H1 (cell line): ENCODE data around the gene ADRB1. TPM values are rescaled to one million over a fixed set of nuclear protein-coding genes. Genes with fewer than 3 reads are reported as not detected.

ENCODE experiments used
- CTCF ChIA-PET: fragments of 300-600 bp; sonication (Branson Sonifier 250); formaldehyde crosslinking; loops from one replicate; lab custom pipeline; 2021; ENCODE audit not compliant: partially characterized antibody; lab: Charles Lee
- POLR2A ChIA-PET: fragments of 300-600 bp; sonication (Branson Sonifier 250); formaldehyde crosslinking; loops from one replicate; lab custom pipeline; 2021; ENCODE audit warnings: inconsistent platforms; ENCODE audit not compliant: partially characterized antibody; lab: Charles Lee
- DNase-seq, 2 experiments: peaks; one replicate each; pipeline versions ENCODE4 v3.0.0 to v3.0.0-alpha.2; 2010 to 2022; ENCODE audit warnings: low spot score in 2 of 2, low read depth in 1 of 2, mixed read lengths in 1 of 2
- FAIRE-seq: peaks from 2 replicates; lab custom pipeline; 2011; peaks lifted over from hg19 to GRCh38; lab: Jason Lieb, UNC
- H2AFZ ChIP-seq: 2 replicates; pipeline ENCODE4 v1.8.1; 2012; ENCODE audit warnings: low read length, inconsistent platforms
- H2AK5ac ChIP-seq: 2 replicates; pipeline ENCODE4 v1.6.1; 2013; ENCODE audit warnings: low read depth, low read length
- H2BK120ac ChIP-seq: replicated peaks from 2 replicates; pipeline ENCODE3; 2013; ENCODE audit warnings: low read depth, low read length, inconsistent platforms
- H2BK12ac ChIP-seq: 2 replicates; pipeline ENCODE4 v1.6.1; 2013; ENCODE audit warnings: low read depth, low read length
- H2BK15ac ChIP-seq: 2 replicates; pipeline ENCODE4 v1.6.1; 2013; ENCODE audit warnings: low read length
- H2BK20ac ChIP-seq: 2 replicates; pipeline ENCODE4 v1.6.1; 2013; ENCODE audit warnings: low read length
- H2BK5ac ChIP-seq: 2 replicates; pipeline ENCODE4 v1.6.1; 2013; ENCODE audit warnings: low read depth, low read length
- H3K14ac ChIP-seq: 2 replicates; pipeline ENCODE4 v1.6.1; 2013; ENCODE audit warnings: inconsistent platforms; ENCODE audit not compliant: insufficient read length
- H3K18ac ChIP-seq: 2 replicates; pipeline ENCODE4 v1.6.1; 2013; ENCODE audit warnings: low read length; ENCODE audit errors: extremely low read depth
- H3K23ac ChIP-seq: 2 replicates; pipeline ENCODE4 v1.6.1; 2013; ENCODE audit warnings: inconsistent platforms; ENCODE audit not compliant: insufficient read length
- H3K23me2 ChIP-seq: 2 replicates; pipeline ENCODE4 v1.6.1; 2013; ENCODE audit warnings: low read depth, low read length
- H3K27ac ChIP-seq: 2 replicates; pipeline ENCODE4 v1.6.1; 2011; ENCODE audit warnings: low read depth, low read length, inconsistent platforms
- H3K27me3 ChIP-seq, 4 experiments: replicated peaks in 1 of 4; 1 replicate in 1 of 4; 2 replicates in 3 of 4; pipeline versions ENCODE4 v1.6.1 to v1.8.1; 2011 to 2013; ENCODE audit warnings: low read length in 3 of 4, mild to moderate bottlenecking in 3 of 4, inconsistent platforms in 2 of 4, mixed read lengths in 2 of 4, moderate library complexity in 1 of 4; ENCODE audit not compliant: control insufficient read depth in 3 of 4, insufficient read depth in 3 of 4; ENCODE audit errors: extremely low read depth in 1 of 4
- H3K36me3 ChIP-seq, 4 experiments: 2 replicates each; pipeline versions ENCODE4 v1.6.1 to v1.8.1; 2011 to 2013; ENCODE audit warnings: mild to moderate bottlenecking in 4 of 4, low read length in 3 of 4, moderate library complexity in 2 of 4, control low read depth in 1 of 4, inconsistent platforms in 1 of 4; ENCODE audit not compliant: insufficient read depth in 4 of 4, control insufficient read depth in 2 of 4
- H3K4ac ChIP-seq: replicated peaks from 2 replicates; pipeline ENCODE3; 2013; ENCODE audit warnings: low read length, low read depth, mixed read lengths, inconsistent platforms; ENCODE audit not compliant: insufficient read length
- H3K4me1 ChIP-seq, 4 experiments: replicated peaks in 1 of 4; 1 replicate in 1 of 4; 2 replicates in 3 of 4; pipeline versions ENCODE4 v1.6.1 to v1.8.1; 2011 to 2013; ENCODE audit warnings: low read length in 3 of 4, inconsistent platforms in 2 of 4, mixed read lengths in 1 of 4; ENCODE audit not compliant: insufficient read depth in 4 of 4, control insufficient read depth in 3 of 4
- H3K4me2 ChIP-seq, 2 experiments: 2 replicates each; pipeline versions ENCODE4 v1.6.1 to v1.8.1; 2011 to 2013; ENCODE audit warnings: low read depth in 2 of 2, low read length in 2 of 2, control low read depth in 1 of 2, inconsistent platforms in 1 of 2, mild to moderate bottlenecking in 1 of 2; ENCODE audit not compliant: insufficient read depth in 1 of 2
- H3K4me3 ChIP-seq, 4 experiments: fragments of 200-600, 300-600 bp in 1 of 4; sonication (generic), shearing (Covaris generic), sonication (Bioruptor Twin) in 1 of 4; 2 replicates each; pipeline versions ENCODE4 v1.5.1 to v1.8.1; 2011 to 2016; ENCODE audit warnings: low read length in 4 of 4, low read depth in 3 of 4, control low read depth in 2 of 4, inconsistent platforms in 2 of 4, mild to moderate bottlenecking in 2 of 4, mixed read lengths in 1 of 4, moderate library complexity in 1 of 4; ENCODE audit not compliant: insufficient read depth in 2 of 4; ENCODE audit errors: extremely low read depth in 1 of 4
- H3K56ac ChIP-seq: replicated peaks from 2 replicates; pipeline ENCODE3; 2013; ENCODE audit warnings: low read depth, mild to moderate bottlenecking, mixed read lengths, low read length, inconsistent platforms; ENCODE audit not compliant: insufficient read length
- H3K79me1 ChIP-seq: 2 replicates; pipeline ENCODE4 v1.6.1; 2013; ENCODE audit warnings: low read depth, low read length, control low read depth
- H3K79me2 ChIP-seq, 2 experiments: 2 replicates each; pipeline versions ENCODE4 v1.6.1 to v1.8.1; 2012 to 2013; ENCODE audit warnings: low read length in 2 of 2, mild to moderate bottlenecking in 2 of 2, inconsistent platforms in 1 of 2; ENCODE audit not compliant: insufficient read depth in 2 of 2, control insufficient read depth in 1 of 2
- H3K9ac ChIP-seq, 4 experiments: replicated peaks in 1 of 4; 1 replicate in 1 of 4; 2 replicates in 3 of 4; pipeline versions ENCODE4 v1.6.1 to v1.8.1; 2011 to 2013; ENCODE audit warnings: low read depth in 3 of 4, low read length in 3 of 4, control low read depth in 2 of 4, mild to moderate bottlenecking in 2 of 4, moderate library complexity in 2 of 4, inconsistent platforms in 1 of 4; ENCODE audit errors: extremely low read depth in 1 of 4
- H3K9me3 ChIP-seq, 2 experiments: 2 replicates each; pipeline versions ENCODE4 v1.6.1 to v1.8.1; 2012 to 2013; ENCODE audit warnings: mild to moderate bottlenecking in 2 of 2, moderate library complexity in 2 of 2, control low read depth in 1 of 2, inconsistent platforms in 1 of 2, low read depth in 1 of 2, low read length in 1 of 2, mixed read lengths in 1 of 2; ENCODE audit not compliant: insufficient read depth in 2 of 2
- H4K20me1 ChIP-seq, 2 experiments: replicated peaks in 1 of 2; 2 replicates each; pipeline versions ENCODE3 to v1.8.1; 2011 to 2013; ENCODE audit warnings: inconsistent platforms in 2 of 2, low read length in 2 of 2, mild to moderate bottlenecking in 1 of 2; ENCODE audit not compliant: insufficient read depth in 2 of 2, control insufficient read depth in 1 of 2
- H4K5ac ChIP-seq: 2 replicates; pipeline ENCODE4 v1.6.1; 2013; ENCODE audit warnings: low read length, low read depth, mixed read lengths, inconsistent platforms; ENCODE audit not compliant: insufficient read length
- H4K8ac ChIP-seq: 2 replicates; pipeline ENCODE4 v1.8.0; 2013; ENCODE audit warnings: mild to moderate bottlenecking, moderate library complexity, low read length, inconsistent platforms; ENCODE audit not compliant: insufficient read depth; ENCODE audit errors: extremely low read depth
- H4K91ac ChIP-seq: replicated peaks from 2 replicates; pipeline ENCODE3; 2013; ENCODE audit warnings: low read length, mixed read lengths, inconsistent platforms; ENCODE audit not compliant: insufficient read length
- BACH1 ChIP-seq: IDR thresholded peaks from 2 replicates; pipeline ENCODE4 v1.6.1; 2012; ENCODE audit warnings: low read length, improper control_type of control experiment
- CTBP2 ChIP-seq: IDR thresholded peaks from 2 replicates; pipeline ENCODE4 v1.7.0; 2011; ENCODE audit warnings: borderline replicate concordance, mild to moderate bottlenecking, moderate library complexity, mixed read lengths, low read length; ENCODE audit not compliant: insufficient read depth, insufficient read length
- NANOG ChIP-seq: IDR thresholded peaks from 2 replicates; pipeline ENCODE4 v1.6.1; 2011; ENCODE audit warnings: low read length, low read depth, mild to moderate bottlenecking, inconsistent platforms; ENCODE audit not compliant: insufficient read depth, poor library complexity, severe bottlenecking
- POLR2A ChIP-seq, 2 experiments: IDR thresholded peaks; 1 replicate in 1 of 2; 2 replicates in 1 of 2; pipeline ENCODE4 v1.6.1; 2011; ENCODE audit warnings: low read depth in 2 of 2, low read length in 2 of 2, mild to moderate bottlenecking in 2 of 2; ENCODE audit errors: control extremely low read depth in 1 of 2
- POLR2AphosphoS5 ChIP-seq: IDR thresholded peaks from 2 replicates; pipeline ENCODE4 v1.6.1; 2011; ENCODE audit warnings: low read depth, low read length
- RNF2 ChIP-seq: fragments of 200-900, 300-1000 bp; sonication (generic); IDR thresholded peaks from 2 replicates; pipeline ENCODE4 v1.7.1; 2016; ENCODE audit warnings: borderline replicate concordance, low read depth, mild to moderate bottlenecking, antibody characterized with exemption, low read length; ENCODE audit not compliant: poor library complexity, severe bottlenecking; ENCODE audit errors: missing control alignments
- SP2 ChIP-seq: IDR thresholded peaks from 2 replicates; pipeline ENCODE4 v1.6.1; 2012; ENCODE audit warnings: mild to moderate bottlenecking, low read length, inconsistent platforms
- SUZ12 ChIP-seq: fragments of 200-600 bp; sonication (generic); IDR thresholded peaks from 2 replicates; pipeline ENCODE4 v1.6.1; 2012; ENCODE audit warnings: mild to moderate bottlenecking, inconsistent platforms, low read length, moderate library complexity, mixed read lengths
- WGBS, 2 experiments: shearing (Covaris generic) in 1 of 2; methylation state at CpG; one replicate each; pipeline versions ENCODE4 v1.1.6 to v1.1.7; 2013 to 2015; ENCODE audit warnings: low lambda C conversion rate in 2 of 2, mixed read lengths in 2 of 2, inconsistent platforms in 1 of 2, low coverage in 1 of 2, missing lambda C conversion rate in 1 of 2; ENCODE audit not compliant: insufficient replicate concordance in 2 of 2, insufficient coverage in 1 of 2, insufficient read length in 1 of 2; ENCODE audit errors: extremely low coverage in 1 of 2, missing lambda C conversion rate in 1 of 2; 5-methylcytosine and 5-hydroxymethylcytosine counted together
- polyA plus RNA-seq, 7 experiments: library from polyadenylated mRNA; depleted of rRNA in 3 of 7; stranded (reverse) in 5 of 7; unstranded in 2 of 7; fragments of >200 nt in 5 of 7; fragments of 200-250 nt in 2 of 7; gene quantifications; 1 replicate in 5 of 7; 2 replicates in 1 of 7; 4 replicates in 1 of 7; pipeline versions ENCODE4 v1.2.1 to v1.2.3, GENCODE V29; 2011 to 2013; ENCODE audit warnings: missing spikeins in 2 of 7, mixed read lengths in 2 of 7
- total RNA-seq: library from RNA; stranded (reverse); fragmentation: NEBNext Ultra II Directional; extraction: Animal tissue kit (Norgen Biotek cat#: 25700); gene quantifications from 2 replicates; pipeline ENCODE4 v1.2.1, GENCODE V29; 2021

Gene ADRB1
- total and polyA plus RNA-seq, 2 of the 8 experiments (the other 6 are each of a cell fraction or from before 2014, with no cell fraction given): 0.14 to 0.48 TPM

DNA sequence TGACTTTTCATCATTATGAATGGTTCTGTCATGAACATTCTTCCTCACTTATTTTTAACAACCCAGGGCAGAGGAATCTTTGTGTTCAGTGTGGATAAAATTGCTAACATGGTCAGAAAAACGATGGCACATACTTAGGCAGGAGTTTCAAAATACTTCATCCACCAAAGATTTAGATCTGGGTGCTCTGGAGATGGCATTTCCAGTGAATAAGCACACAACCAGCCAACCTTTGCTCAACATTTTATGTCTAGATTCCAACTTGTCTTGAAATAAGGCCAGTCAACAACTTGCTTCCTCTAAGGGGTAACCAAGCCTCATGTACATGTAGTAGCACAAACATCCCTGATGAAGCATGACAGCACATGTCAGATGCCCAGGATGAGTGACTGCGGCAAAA, 33.4 kb upstream of the ADRB1 start:
- Histone ChIP-seq H3K27ac (no peak overlapping the region), H2BK12ac (no peak overlapping the region), H3K14ac (no peak overlapping the region), H2BK5ac (no peak overlapping the region), H2AFZ (no peak overlapping the region), H4K91ac (no peak overlapping the region), H4K8ac (no peak overlapping the region), H3K4me2 (no peak overlapping the region), H2BK20ac (no peak overlapping the region), H3K36me3 (no peaks in the 10 kb centered on the region), H3K4ac (no peak overlapping the region), H3K79me1 (no peaks in the 10 kb centered on the region), H3K9me3 (no peaks in the 10 kb centered on the region; a peak in 1 of 4 replicates), H3K23me2 (no peaks in the 10 kb centered on the region), H3K56ac (no peak overlapping the region), H3K79me2 (no peaks in the 10 kb centered on the region), H3K4me1 (no peaks in the 10 kb centered on the region), H4K5ac (no peak overlapping the region), H3K9ac (no peak overlapping the region), H3K23ac (no peak overlapping the region), H3K27me3 (no peaks in the 10 kb centered on the region), H2BK120ac (no peak overlapping the region), H4K20me1 (no peaks in the 10 kb centered on the region), H3K18ac (no peak overlapping the region), H2BK15ac (no peak overlapping the region), H2AK5ac (no peak overlapping the region), H3K4me3 (no peak overlapping the region)
- CTCF ChIA-PET: no interaction called here
- 78% methylated on average over 2 of the region's 2 CpGs; no CpG with 5 or more reads in 1 of the 2 experiments for WGBS, 2 experiments
- POLR2A ChIA-PET: no interaction called here
- DNase-seq (no peak), FAIRE-seq (no peak)
- TF ChIP-seq POLR2A (IDR thresholded peaks at IDR 0.05; ENCODE audit: control extremely low read depth in 1 of 2, low read depth in 2 of 2, low read length in 2 of 2) (no peak), RNF2 (no peak), CTBP2 (no peak), POLR2AphosphoS5 (no peak), SUZ12 (no peak), SP2 (no peak), BACH1 (no peak), NANOG (no peak)
